ENCODE data around the gene WRNIP1.

WRNIP1 gene

DNA sequence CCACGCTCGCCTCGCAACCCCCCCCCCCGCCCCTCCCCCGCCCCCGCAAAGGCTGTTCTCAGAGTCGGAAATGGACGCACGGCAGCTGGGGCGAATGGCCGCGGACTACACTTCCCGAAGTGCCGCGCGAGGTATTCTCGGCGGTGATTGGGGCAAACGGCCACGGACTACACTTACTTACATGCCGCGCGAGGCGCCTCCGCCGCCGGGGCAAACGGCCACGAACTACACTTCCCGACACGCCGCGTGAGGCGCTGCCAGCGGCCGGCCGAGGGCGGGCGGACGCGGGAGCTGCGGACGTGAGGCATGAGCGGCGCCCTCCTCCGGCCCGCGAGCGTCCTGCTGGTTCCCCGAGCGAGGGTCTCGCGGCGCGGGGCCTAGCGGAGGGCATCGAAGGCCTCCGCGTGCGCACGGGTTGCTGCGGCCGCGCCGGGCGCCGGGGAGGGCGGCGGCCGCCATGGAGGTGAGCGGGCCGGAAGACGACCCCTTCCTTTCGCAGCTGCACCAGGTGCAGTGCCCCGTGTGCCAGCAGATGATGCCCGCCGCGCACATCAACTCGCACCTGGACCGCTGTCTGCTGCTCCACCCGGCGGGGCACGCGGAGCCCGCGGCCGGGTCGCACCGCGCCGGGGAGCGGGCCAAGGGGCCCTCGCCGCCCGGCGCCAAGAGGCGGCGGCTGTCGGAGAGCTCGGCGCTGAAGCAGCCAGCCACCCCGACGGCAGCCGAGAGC is at the start of gene WRNIP1:
Gene WRNIP1 (plus strand): TSS at position 228 of the 730 bp plus-strand sequence. CDS start 230 bp downstream, at position 458.
- DNase-seq (ENCODE audit: low spot score), result peak; percentile 99

DNA sequence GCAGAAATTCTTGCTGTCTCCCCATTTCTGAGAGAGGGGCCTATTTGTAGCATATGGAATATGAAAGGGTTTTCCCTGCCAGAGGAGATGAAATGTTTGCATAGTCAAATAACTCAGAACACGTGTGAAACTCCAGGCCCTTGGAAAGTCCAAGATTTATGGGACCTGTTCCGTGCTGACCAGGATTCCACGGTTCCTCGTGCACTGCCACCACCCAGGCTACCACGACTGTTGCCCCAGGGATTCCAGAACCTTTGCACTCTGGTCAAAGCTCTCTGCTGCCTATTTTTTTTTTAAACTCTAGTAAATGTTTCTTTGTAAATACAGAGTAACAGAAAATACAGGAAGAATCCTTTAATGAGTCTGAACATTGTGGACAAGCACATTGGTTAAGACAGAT is 49.5 kb upstream of the WRNIP1 start:
- no peak for DNase-seq (ENCODE audit: low spot score)

DNA sequence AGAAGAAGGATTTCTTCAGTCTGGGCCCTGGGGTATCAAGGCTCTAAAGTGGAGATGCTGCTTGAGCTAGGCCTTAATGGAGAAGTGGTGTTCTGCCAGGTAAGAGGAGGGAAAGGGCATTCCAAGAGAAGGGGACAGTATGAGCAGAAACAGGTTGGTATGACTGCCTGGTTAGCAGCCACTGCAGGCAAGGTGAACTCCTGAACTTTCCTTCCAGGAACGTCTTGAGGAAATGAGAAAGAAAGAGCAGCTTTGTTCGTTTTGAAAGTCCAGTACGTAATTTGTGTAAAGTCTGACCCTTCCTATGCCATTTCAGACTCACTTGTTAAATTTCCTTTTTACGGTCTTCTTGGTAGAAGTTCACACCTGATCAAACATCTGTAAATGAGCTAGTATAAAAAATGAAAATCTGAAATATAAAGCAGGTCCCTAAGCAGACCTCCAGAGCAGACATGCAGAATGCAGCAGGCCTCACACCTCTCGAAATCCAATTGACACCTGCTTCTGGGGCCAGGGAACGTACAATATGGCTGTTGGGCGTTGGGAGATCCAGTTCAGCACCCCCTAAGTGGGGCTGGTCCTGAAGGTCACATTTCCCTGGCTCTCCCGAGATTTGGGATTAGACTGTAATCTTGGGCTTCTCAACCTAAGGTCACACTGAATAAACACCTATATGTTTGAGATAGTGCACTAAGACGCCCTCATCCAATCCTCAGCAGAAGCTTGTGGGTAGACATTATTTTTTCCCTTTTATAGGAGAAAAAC is 48.1 kb upstream of the WRNIP1 start:
- no peak for DNase-seq (ENCODE audit: low spot score)

DNA sequence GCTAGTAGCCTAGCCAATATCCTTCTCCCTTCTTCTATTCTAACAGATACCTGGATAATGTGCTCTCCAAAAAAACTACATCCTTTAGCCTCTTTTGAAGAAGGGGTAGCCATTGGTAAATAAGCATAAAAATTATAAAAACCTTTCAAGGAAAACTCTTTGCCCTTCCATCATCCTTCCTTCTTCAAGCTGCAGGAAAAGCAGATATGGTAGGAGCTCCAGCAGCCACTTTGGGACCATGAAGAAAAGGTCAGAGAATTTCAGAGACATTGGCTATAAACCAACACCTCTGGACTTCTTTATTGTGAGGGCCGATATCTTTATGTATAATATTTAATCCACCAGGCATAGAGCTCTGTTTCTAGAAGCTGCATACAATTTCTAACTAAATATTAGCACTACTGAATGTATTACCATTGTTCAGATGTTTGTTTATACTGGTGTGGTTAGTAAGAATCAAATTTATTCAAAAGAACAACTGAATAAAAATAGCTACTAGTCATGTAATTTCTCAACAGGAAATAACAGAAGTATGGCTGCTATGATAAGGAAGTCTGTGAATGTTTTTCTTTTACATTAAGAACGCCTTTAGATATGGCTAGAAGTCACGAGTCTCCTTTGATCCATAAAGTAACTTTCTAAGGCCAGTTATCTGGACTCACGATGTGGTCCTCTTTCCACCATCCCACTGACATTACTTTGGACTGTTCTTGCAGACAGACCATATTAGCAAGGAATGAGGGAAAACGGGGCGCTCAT is 46.7 kb upstream of the WRNIP1 start:
- no peak for DNase-seq (ENCODE audit: low spot score)

DNA sequence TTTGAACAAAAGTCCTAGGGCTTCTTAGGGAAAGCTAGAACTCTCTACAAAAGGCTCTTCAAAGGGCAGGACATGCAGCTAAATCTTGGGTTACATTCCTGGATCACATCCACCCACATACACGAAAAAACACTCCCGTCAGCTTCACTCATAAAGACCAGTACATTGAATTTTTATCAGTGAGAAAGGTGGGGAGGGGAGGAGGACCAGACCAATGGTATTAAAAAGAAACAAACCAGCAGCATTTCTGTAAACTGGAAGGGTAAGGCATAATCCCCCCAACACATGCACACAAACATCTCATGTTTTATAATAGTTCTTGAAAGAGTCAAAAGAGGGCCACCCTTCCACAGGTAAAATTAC is 46.1 kb upstream of the WRNIP1 start:
- no peak for DNase-seq (ENCODE audit: low spot score)

DNA sequence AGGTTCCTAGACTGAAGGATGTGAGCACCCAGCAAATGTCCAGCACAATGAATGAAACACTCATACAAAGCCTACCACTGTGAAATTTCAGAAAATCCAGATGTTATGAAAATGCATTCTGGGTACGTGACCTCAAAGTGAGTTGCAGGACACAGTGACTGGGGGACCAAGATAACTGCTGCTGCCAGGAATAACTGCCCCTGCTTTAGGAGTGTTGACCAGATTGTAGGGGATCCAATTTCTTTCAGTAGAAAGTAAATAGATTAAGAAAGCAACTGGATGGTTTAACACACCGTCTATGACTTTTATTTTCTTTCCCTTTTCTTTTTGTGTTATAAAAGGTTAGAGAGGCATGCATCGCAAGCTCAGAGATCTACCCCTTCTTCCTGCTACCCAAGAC is 44.0 kb upstream of the WRNIP1 start:
- no peak for DNase-seq (ENCODE audit: low spot score)

DNA sequence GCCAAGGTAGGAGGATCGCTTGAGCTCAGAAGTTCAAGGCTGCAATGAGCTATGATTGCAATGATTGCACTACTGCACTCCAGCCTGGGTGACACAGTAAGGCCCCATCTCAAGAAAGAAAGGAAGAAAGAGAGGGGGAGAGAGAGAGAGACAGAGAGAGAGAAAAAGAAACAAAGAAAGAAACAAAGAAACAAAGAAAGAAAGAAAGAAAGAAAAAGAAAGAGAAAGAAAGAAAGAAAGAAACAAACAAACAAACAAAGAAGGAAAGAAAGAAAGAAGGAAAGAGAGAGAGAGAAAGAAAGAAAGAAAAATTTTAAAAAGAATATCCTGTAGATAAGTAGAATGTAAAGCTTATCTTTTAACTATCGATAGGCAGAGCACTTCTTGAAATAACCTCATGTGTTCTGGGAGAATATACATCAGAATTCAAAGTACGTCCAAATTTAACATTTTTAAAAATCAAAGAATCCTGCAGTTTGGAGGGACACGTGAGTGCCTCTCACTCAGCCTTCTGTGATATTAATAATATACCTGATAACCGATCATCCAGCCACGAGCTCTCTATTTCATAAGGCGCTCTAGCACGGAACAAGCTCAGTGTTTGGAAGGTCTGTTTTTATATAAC is 39.7 kb upstream of the WRNIP1 start:
- no peak for DNase-seq (ENCODE audit: low spot score)

DNA sequence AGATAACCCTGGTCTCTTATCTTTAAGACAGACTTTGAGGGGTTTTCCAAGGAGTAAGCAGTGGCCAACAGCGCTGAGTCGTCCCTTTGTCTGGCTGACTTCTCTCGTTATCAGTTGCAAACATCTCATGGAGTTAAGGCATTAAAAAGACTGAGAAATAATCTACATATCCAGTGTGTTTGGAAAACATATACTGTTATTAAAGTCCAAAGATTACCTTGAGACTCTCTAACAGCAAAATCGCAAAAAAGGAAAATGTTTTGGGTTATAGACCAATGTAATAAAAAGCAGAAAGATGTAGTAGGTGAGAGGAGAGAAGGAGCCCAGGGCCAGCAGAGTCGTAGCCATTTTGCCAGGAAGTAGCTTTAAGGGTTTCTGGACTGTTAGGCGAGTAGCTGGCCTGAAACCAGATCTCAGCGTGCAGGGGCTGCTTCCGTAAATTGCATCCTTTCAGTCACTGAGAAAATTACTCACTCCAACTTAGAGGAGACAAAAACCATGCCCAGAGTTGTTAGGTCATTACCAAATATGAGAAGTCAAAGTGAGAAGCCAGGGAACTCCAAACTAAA is 39.1 kb upstream of the WRNIP1 start:
- DNase-seq (ENCODE audit: low spot score), result no peak

DNA sequence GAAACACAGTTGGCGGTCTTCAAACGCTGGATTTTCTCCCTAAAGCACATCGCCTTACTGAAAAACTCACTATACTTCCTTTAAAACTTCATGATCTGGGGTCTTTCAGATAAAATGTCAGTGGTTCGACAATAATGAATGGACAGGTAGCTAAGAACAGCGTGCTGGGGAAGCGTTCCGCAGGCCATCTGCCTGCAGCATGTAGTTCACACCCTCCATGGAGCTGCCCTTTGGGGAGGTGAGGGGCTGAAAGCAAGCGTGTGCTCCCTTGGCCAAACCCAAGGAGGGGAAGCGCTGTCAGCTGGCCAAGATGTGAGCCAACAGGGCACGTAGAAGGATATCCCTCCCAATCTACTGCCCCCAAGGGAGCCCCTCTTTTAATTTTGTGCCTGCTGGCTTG is 35.3 kb upstream of the WRNIP1 start:
- DNase-seq (ENCODE audit: low spot score), result no peak

DNA sequence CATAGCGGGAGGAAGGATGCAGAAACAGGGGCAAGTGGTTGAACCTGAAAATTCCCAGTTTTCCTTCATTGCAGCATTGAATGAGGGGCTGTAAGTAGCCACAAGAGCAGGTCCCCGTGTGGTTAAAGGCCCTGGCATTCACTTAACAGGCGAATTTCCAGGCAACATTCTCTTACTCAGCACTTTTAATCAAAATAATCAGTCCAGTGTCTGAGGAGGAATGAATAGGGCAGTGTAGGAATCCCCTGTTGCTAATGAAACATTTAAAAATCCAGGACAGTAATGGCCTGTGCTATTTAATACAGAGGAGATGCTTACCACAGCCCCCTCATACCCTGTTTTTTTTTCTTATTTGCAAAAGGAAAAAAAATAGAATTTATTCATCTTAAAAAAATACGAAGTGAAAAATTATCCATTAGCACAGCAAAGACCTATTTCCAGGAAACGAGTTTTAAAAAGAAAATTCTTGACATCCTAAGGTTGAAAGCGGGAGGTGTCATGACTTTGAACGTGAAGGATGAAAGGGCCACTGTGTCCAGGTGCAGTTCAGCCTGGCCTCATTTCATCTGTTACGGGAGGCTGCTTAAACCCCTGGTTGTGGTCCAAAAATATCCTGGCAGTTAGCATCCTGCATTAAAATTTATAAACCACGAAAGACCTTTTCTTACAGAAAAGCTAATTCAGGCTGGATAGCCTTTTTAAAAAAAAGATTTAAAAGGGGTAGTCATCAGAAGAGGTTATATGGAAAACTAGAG is 34.7 kb upstream of the WRNIP1 start:
- DNase-seq (ENCODE audit: low spot score), result no peak

DNA sequence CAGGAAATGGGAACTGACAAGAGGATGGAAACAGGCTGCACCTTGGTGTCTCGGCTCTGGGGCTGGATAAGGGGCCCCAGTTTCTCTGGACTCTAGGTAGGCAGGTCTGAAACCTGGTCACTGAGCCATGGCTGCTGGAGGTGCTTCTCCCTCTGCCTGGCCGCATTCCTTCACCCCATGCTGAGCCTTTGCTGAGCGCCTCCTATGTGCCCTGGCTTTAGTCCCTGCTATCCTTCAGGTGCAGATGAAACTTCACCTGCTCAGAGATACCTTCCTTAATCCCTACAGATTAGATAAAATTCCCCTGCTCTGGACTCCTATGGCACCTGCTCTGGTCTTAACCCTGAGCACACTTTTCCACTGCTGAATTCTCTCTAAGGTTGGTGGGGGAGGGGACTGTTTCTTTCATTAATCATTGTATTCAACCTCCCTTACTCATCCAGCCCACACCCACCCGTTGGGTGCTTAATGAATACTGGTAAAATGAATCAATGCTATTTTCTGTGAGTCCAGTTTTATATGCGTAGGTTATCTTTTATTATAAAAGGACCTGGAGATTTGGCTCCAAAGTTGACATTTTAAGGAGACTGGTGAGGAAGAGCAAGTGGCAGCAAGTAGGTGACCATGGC is 33.8 kb upstream of the WRNIP1 start:
- DNase-seq (ENCODE audit: low spot score), result no peak

DNA sequence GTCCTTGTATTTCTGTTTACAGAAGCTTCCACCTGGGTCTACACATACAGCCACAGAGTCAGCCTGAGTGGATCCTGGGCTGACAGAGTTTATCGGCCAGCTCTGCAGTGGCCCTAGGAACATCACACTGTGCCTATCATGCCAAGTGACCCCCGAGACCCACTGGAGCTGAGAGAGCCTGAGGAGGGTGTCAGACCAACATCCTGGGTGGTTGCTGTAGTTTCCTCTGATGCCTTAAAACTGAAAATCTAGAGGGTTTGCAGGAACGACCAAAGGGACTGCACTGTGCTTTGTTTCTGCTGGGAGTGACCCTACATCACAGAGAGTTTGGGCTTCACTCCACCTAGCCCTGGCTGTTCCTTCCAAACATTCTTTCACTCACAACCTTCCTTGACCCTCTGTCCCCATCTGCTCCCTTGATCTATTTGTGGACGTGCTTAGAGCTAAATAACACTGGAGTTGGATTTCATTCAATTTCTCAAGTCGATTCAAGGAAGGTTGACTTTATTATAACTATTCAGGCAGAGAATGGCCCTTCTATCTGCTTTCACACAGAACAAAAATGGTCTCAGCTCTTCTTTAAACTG is 32.6 kb upstream of the WRNIP1 start:
- DNase-seq (ENCODE audit: low spot score), result no peak

DNA sequence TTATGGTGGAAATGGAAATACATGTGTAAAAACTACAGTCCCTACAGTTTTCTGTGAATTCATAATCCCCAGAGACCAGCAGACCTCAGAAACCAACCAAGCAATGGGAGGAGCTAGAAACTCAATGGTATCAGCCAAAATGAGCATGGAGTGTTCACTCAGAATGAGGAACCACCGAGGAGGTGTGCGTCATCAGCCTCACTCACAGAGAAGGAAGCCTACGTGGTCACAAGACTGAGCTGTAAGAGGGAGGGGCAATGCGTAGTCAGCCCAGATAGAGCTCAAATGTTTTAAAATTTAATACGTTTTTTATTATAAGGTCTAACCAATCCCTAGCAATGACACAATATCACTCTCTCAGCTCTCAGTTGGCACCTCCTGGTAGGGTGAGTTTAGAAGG is 31.9 kb upstream of the WRNIP1 start:
- DNase-seq (ENCODE audit: low spot score), result no peak

DNA sequence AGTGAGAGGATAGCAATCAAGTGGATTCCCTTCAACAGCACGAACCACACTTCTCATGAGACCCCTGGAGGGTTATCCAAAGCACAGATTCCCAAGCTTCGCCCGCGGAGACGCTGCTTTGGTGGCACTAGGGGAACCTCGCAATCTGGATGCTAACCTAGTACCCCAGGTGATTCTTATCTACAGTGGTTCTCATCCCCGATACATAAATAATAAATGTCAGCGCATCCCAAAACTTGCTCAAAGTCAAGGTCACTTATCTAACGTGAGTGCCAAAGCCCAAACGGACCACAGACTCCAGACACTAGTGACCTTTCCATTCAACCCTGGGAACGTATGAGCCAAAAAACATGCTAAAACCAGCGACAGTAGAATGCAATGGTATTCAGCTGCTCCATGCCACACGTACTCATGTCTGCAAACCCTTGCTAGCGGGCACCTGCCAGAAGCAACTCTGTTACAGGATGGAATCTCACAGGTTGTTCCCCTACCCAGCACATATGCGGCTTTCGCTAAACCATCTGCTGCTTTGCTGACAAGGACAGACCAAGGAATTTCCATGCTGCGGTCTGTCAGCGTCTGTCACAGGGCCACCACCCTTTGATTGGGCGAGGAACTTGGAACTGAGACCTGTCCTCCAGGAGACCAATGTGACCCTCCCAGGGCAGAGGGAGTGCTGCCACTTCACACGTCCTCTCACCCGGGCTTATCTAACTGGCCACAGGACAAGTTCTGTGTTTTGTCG is 31.3 kb upstream of the WRNIP1 start:
- no peak for DNase-seq (ENCODE audit: low spot score)

DNA sequence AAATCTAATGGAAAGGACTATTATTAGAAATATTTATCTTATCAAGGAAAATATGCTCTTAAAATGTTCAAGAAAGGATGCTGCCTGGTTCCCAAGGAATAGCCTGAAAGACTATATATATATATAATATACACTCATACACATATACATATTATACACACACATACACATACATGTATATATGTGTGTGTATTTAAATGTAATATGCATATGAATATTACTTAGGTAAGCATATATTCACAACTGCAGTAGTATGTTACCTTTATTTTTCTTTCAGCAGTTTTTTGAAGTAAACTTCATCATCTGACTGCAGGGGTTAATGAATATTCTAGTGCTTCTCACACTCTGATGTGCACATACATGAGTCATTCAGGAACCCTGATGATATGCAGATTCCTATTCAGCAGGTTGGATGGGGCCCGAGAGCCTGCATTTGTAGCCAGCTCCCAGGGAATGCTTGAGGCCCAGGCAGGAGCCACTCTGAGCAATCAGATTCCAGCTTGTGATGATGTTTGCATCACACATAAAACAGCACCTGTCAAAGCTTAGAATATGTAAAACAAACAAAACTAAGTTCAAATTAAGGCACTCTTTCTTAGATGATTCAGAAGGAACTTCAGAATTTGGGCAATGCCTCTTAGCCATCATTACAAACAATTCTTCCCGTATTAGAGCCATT is 30.6 kb upstream of the WRNIP1 start:
- no peak for DNase-seq (ENCODE audit: low spot score)

DNA sequence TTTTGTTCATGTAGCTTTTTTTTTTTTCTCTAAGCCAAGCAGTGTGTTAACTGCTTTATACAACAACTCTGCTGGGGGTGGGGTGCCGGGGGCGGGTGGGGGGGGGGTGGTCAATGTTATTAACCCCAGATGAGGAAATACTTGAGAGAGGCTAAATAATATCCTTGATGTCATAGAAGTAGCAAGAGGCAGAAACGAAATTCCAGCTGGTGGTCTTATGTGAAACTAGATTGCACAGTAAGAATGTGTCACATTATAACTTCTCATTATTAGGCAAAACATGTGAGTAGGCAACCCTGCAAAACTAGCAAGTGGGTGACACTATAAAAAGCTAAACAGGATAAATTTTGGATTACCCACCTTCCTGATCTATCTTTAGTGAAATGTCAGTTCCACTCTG is 27.3 kb upstream of the WRNIP1 start:
- no peak for DNase-seq (ENCODE audit: low spot score)

DNA sequence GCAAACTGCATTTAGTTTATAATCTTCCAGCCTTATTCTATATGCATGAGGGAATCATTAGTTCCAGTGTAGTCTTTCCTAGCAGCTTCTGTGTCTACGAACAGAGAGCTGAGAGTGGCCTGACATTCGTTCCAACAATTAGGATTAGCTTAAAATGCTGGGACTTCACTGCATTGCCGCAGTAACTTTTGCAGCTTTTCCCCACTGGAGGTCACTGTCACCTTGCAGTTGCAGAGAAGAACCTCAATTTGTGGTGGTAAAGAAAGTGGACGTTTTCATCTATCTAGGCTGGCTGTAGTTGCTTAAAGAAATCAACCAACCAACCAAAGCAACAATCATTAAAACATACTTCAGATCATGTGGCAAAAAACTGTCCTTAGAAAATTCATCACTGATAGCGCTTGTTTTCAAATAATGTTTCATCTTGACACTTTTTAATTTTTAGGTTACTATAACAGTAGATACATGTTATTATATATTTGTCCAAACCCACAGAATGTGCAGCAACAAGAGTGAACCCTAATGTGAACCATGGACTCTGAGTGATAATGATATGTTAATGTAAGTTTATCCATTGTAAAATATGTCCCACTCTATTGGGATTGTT is 26.7 kb upstream of the WRNIP1 start:
- peak; percentile 69 for DNase-seq (ENCODE audit: low spot score)

DNA sequence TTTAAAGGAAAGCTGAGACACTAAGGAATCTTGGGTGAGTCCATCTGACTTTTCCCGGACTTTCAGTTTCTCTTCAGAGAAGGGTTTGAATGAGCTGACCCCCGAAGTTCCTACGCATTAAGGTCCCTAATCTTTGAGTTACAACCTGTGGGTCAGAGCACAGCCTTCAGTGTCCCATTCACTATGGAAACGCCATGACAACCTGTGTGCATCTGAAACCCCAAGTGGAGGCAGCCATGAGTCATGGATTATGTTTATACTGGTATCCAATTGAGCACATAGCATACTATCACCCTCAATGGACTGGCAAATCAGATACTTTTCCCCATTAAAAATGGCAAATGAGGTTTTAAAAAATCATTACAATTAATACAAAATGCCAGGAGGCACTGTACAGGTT is 25.9 kb upstream of the WRNIP1 start:
- no peak for DNase-seq (ENCODE audit: low spot score)

DNA sequence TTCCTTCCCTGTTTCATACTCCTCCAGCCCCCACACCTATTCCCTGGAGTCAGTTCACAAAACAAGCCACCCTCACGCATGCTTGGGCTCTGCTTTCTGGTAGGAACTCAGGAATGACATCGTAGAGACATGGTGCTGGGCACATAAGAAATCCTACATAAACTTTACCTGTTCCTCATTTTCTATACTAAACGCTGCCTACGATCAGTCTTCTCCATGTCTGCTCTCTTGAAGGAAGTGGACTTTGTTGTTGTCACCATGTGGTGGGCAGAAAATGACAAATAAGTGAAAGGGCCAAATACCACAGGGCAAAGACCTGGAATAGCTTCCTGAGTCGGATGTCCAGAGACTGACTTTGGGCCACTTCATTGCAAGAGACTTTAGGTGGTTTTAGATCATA is 24.6 kb upstream of the WRNIP1 start:
- DNase-seq (ENCODE audit: low spot score), result no peak
